GM21723 (cell line): ENCODE measurements around the gene RALGDS.

Source experiments
- ATAC-seq: cut with Tn5 transposase; IDR thresholded peaks from one replicate; pipeline ENCODE4 v1.9.1; 2021; ENCODE audit warnings: mild to moderate bottlenecking, moderate library complexity; ENCODE audit not compliant: unreplicated experiment

Gene RALGDS

DNA sequence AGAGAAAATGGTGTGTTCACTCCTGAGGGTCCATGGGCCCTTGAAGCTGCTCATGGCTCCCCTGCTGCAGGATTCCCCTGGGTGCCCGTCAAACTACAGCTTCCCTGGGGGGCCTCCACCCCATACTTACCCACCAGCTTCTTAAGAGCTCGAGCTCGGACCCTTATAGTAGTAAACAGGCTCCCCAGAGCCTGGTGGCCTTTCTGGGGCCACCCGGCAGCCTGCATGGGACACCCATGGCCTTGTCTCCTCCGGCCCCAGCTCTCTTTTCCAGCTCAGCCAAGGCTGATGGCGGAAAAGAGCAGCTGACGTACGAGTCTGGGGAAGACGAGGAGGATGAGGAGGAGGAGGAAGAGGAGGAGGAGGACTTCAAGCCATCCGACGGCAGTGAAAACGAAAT, 63.5 kb downstream of the RALGDS start:
- no peak for ATAC-seq

DNA sequence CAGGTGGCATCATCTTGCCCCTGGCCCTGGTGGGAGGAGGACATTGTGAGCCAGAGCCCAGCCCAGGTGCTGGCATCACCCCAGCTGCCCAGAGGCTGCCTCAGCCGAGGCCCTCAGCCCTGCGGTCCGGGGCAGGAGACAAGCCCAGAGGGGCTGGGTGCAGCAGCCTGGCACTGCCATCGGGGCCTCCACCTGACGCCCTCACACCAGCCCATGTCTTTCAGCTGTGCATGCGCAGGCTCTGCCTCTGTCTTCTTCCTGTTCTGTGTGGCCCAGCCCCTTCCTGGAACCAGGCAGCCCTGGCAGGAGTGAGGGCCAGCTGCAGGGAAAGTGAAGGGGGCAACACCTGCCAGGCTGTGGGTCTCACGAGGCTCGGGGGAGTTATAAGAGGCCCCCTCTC, 64.0 kb downstream of the RALGDS start:
- ATAC-seq = no peak

DNA sequence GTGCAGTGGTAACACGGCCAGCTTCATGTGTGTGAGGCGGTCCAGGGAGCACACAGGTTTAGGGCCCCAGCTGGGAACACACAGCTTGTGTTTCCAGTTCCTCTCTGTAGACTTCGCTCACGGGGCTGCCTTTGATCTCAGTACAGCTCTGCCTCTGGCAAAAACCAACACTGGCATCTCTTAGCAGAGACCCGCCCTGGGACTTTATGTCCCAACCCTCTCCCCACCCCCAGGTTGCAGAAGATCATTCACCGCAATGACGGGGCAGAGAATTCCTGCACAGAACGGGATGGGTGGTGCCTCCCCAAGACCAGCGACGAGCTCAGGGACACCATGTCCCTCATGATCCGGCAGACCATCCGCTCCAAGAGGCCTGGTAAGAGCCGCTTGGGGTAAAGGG, 64.5 kb downstream of the RALGDS start:
- no peak for ATAC-seq

DNA sequence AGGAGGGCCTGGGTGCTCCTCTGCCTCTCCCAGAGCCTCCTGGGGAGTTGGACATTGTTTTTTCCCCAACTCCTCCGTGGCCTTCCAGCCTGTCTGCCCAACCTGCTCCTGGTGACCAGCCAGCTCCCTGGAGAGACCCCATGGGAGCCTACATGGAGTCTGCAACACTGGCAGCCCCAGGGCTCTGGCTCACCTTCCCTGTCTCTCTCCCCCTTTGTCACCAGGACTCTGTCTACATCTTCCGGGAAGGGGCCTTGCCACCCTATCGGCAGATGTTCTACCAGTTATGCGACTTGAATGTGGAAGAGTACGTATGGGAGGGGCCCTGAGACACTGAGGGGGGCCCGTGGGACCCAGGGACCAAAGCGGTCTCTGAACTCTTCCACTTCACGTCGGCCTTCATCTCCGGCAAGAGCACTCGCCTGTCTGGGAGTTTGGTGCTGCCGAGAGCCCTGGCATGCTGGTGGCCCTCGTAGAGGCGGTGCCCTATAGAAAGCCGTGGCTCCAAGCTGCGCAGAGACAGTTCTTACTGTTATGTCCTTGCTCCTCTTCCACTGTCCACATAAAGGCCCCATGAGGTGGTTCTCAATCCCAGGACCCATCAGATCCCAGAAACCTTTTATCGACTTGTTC, 65.1 kb downstream of the RALGDS start:
- ATAC-seq = no peak

DNA sequence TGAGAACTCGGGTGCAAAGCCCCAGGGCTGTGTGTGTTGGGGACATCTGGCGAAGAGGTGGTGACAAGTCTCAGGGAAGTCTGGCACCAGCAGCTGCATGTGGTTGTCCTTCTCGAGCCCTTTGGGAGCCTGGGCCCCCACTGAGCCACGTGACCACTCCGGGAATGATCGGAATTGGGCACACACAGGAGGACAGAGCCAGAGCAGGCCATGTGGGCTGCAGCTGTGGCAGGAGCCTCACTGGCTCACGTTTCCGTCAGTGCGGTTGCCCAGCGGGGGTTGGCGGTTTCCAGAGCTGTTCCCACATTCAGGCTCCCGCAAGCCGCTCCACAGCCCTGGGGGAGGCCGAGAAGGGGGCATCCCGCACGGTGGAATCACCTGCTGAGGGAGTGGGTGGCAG, 66.1 kb downstream of the RALGDS start:
- ATAC-seq = no peak

- ATAC-seq = no peak
These were observed 66.7 kb downstream of the RALGDS start for GRCh38 chr9:133054194-133054890.

DNA sequence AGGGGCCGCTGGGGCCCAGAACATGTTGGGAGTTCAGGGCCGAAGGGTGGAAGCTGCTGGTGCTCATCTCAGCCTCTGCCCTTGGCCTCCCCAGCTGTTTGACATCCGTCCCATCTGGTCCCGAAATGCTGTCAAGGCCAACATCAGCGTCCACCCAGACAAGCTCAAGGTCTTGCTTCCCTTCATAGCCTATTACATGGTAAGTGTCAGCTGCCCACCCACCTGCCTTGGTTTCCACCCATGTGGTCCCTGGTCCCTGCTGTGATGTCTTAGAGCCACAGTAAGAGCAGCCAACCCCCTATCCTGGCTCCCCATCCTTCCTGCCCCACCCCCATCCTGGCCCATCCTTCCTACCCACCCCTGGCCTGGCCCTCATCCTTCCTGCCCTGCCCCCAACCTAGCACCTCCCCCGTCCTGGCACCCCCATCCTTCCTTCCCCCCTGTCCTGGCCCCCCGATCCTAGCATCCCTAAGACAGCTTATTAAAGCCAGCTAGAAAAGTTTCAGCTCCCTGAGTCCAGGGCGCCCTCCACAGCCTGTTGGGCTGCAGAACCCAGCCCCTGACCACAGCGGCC, 69.0 kb downstream of the RALGDS start:
- ATAC-seq = no peak

DNA sequence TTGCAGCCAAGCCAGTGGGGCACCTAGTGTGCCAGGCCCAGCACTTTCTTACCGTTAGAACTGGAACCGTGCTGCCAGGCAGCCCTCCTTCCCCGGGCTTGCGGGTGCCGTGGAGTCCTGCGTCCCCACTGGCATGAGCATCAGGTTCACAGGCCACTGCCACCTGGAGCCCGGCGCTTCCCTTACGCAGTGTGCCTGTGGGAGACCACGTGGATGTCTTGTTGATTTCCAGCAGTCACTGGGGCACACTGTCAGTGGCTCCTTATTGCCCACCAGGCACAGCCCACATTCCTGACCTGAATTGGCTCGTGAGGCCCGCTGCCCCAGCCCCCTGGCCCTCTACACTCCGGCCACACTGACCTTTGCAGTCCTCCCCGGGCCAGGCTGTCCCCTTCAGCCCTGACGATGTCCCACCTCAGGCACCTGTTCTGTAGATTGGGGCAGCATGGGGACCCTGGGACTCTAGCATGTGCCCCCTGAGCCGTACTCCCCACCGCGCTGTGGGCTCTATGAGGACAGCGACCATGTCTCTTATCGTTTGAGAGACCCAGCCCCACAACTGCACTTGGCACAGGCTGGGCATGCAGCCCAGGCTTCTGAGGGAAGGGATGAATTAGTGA, 69.6 kb downstream of the RALGDS start:
- ATAC-seq = no peak

GRCh38 chr9:133050781-133051180, 70.3 kb downstream of the RALGDS start:
- ATAC-seq = no peak

GRCh38 chr9:133050142-133050541, 70.9 kb downstream of the RALGDS start:
- no peak for ATAC-seq

DNA sequence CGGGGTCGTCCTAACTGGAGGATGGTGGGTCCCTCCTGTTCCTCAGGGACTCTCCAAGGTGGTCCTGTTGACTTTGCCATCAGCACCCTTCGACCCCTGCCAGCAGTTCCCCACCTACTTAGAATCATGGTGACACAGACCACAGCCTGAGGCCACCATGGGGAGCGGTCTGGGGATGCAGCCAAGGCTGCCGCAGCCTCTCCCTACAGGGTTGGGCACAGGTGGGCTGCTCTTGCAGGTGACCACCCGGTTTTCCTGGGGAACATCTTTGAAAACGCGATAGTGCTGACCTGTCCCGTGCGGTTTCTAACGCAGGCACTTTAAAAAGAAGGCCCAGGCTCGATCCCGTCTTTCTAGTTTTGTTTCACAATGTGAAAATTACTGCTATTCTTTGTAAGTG, 72.0 kb downstream of the RALGDS start:
- no peak for ATAC-seq

DNA sequence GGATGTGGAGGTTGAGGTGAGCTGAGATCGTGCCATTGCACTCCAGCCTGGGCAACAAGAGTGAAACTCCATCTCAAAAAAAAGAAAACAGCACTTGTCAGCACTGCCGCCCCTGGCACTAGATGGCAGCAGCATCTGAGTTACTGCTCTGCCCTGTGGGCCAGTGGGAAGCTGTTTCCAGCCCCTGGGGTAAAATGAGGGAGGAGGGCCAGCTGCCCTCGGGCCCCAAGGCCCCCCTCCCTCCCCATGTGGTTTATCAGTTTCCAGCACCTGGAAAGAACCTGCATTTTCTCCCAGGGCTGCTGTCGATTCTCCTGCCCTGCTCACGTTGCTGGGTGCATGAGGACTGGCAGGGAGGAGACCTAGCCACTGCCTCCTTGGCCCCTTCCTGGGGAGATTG, 72.4 kb downstream of the RALGDS start:
- no peak for ATAC-seq
